Panc1 (cell line): ENCODE measurements around the gene DKK3. TPM values are rescaled to one million over a fixed set of nuclear protein-coding genes. Genes with fewer than 3 reads are reported as not detected.
A peak's percentile ranks its signal among the peaks of the same experiment; 100 is the strongest.

ENCODE experiments used
- ATAC-seq: fragments of 200-7000 bp; cut with Tn5 transposase; 2 replicates; pipeline ENCODE4 v1.9.1; 2020; ENCODE audit warnings: mild to moderate bottlenecking, moderate library complexity
- BruUV-seq: library from RNA; stranded (reverse); fragments of 400-500 nt; replicated peaks from 2 replicates; lab custom pipeline; 2021; lab: Mats Ljungman, UMichigan
- CTCF ChIA-PET: fragments of 300-600 bp; sonication (Branson Sonifier 250); formaldehyde crosslinking; loops from one replicate; lab custom pipeline; 2022; ENCODE audit warnings: antibody characterized with exemption; lab: Charles Lee
- POLR2A ChIA-PET: fragments of 300-600 bp; sonication (Branson Sonifier 250); formaldehyde crosslinking; loops from one replicate; lab custom pipeline; 2022; ENCODE audit warnings: antibody characterized with exemption; lab: Charles Lee
- DNase-seq: peaks from one replicate; pipeline ENCODE4 v3.0.0-alpha.2; 2010; ENCODE audit warnings: low read depth, low spot score
- H3K27ac ChIP-seq: 2 replicates; pipeline ENCODE4 v1.5.1; 2011; ENCODE audit warnings: mild to moderate bottlenecking, low read length, inconsistent platforms
- H3K27me3 ChIP-seq: fragments of 200-500 bp; sonication (Bioruptor generic); 2 replicates; pipeline ENCODE4 v1.6.0; 2014; ENCODE audit warnings: low read length, inconsistent platforms; ENCODE audit not compliant: control insufficient read depth, insufficient read depth
- H3K36me3 ChIP-seq: fragments of 200-500 bp; sonication (Bioruptor generic); 2 replicates; pipeline ENCODE4 v1.5.1; 2014; ENCODE audit warnings: inconsistent platforms, mild to moderate bottlenecking, low read length, moderate library complexity; ENCODE audit not compliant: control insufficient read depth, insufficient read depth
- H3K4me1 ChIP-seq: 2 replicates; pipeline ENCODE4 v1.5.1; 2011; ENCODE audit warnings: inconsistent platforms, mild to moderate bottlenecking, low read length, moderate library complexity; ENCODE audit not compliant: control insufficient read depth, insufficient read depth
- H3K4me3 ChIP-seq, 2 experiments: 2 replicates each; pipeline ENCODE4 v1.5.1; 2011 to 2012; ENCODE audit warnings: low read depth in 2 of 2, low read length in 2 of 2, mild to moderate bottlenecking in 2 of 2, inconsistent platforms in 1 of 2, moderate library complexity in 1 of 2
- H3K9me3 ChIP-seq: fragments of 200-500 bp; sonication (Bioruptor generic); 2 replicates; pipeline ENCODE4 v1.5.1; 2014; ENCODE audit warnings: low read depth, mild to moderate bottlenecking, inconsistent platforms, low read length, moderate library complexity; ENCODE audit not compliant: control insufficient read depth, insufficient read depth
- POLR2AphosphoS5 ChIP-seq: IDR thresholded peaks from 2 replicates; pipeline ENCODE4 v1.6.1; 2012; ENCODE audit warnings: mild to moderate bottlenecking, low read depth, low read length, moderate library complexity
- SIN3A ChIP-seq: IDR thresholded peaks from 2 replicates; pipeline ENCODE4 v1.6.1; 2012; ENCODE audit warnings: low read depth, mild to moderate bottlenecking, low read length, moderate library complexity, borderline replicate concordance; ENCODE audit not compliant: insufficient read depth
- TCF7L2 ChIP-seq: IDR thresholded peaks from 2 replicates; pipeline ENCODE4 v1.6.1; 2011; ENCODE audit warnings: mild to moderate bottlenecking, low read depth, low read length, inconsistent platforms
- in situ Hi-C: cut with HindIII; loops from 2 replicates; pipeline ENCODE4 v1.10.0; 2016; ENCODE audit warnings: low sequenced_read_pairs, low pct_unique_long_range_greater_than_20kb
- intact Hi-C: fragments of 100-400 bp; cut with micrococcal nuclease; formaldehyde crosslinking; loops from one replicate; pipeline ENCODE4 v1.10.0; 2022; ENCODE audit not compliant: unreplicated experiment
- total RNA-seq: library from RNA; stranded (reverse); gene quantifications from one replicate; pipeline ENCODE4 v1.2.1, GENCODE V29; 2021; ENCODE audit not compliant: unreplicated experiment
- TF ChIP-seq, protein P1 (sequence below): fragments of 450-650 bp; IDR thresholded peaks from 2 replicates; pipeline ENCODE4 v1.5.1; 2017; ENCODE audit warnings: mild to moderate bottlenecking
- TF ChIP-seq, protein P2 (sequence below), 2 experiments: IDR thresholded peaks; 2 replicates each; pipeline ENCODE4 v1.6.1; 2011 to 2012; ENCODE audit warnings: low read depth in 2 of 2, control low read depth in 1 of 2, low read length in 1 of 2, mild to moderate bottlenecking in 1 of 2, moderate library complexity in 1 of 2; ENCODE audit not compliant: insufficient read depth in 1 of 2

DKK3 gene
- total RNA-seq, 1 experiment from 2014 or later: 116 TPM

GRCh38 chr11:12052676-12053605 is 44.5 kb upstream of the DKK3 start:
- BruUV-seq: no TSS peak

GRCh38 chr11:12051287-12051662 is 42.8 kb upstream of the DKK3 start:
- no peaks in the 10 kb centered on the region for H3K27me3 ChIP-seq
- ChIA-PET CTCF (interaction anchor here (0.6 to 1.4 kb wide), 4 partner anchors 16 to 230 kb away, joined by 3 to 6 read pairs (median 4); no protein-coding TSS in a partner anchor), POLR2A (interaction anchor here (0.7 kb wide), 1 partner anchor 14 kb away, joined by 4 read pairs; no protein-coding TSS in a partner anchor)
- no peaks in the 10 kb centered on the region for H3K36me3 ChIP-seq
- TF ChIP-seq, protein P1, sequence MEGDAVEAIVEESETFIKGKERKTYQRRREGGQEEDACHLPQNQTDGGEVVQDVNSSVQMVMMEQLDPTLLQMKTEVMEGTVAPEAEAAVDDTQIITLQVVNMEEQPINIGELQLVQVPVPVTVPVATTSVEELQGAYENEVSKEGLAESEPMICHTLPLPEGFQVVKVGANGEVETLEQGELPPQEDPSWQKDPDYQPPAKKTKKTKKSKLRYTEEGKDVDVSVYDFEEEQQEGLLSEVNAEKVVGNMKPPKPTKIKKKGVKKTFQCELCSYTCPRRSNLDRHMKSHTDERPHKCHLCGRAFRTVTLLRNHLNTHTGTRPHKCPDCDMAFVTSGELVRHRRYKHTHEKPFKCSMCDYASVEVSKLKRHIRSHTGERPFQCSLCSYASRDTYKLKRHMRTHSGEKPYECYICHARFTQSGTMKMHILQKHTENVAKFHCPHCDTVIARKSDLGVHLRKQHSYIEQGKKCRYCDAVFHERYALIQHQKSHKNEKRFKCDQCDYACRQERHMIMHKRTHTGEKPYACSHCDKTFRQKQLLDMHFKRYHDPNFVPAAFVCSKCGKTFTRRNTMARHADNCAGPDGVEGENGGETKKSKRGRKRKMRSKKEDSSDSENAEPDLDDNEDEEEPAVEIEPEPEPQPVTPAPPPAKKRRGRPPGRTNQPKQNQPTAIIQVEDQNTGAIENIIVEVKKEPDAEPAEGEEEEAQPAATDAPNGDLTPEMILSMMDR: no peak
- TF ChIP-seq SIN3A (no peak), TCF7L2 (no peak), POLR2AphosphoS5 (no peak)
- TF ChIP-seq, protein P2, sequence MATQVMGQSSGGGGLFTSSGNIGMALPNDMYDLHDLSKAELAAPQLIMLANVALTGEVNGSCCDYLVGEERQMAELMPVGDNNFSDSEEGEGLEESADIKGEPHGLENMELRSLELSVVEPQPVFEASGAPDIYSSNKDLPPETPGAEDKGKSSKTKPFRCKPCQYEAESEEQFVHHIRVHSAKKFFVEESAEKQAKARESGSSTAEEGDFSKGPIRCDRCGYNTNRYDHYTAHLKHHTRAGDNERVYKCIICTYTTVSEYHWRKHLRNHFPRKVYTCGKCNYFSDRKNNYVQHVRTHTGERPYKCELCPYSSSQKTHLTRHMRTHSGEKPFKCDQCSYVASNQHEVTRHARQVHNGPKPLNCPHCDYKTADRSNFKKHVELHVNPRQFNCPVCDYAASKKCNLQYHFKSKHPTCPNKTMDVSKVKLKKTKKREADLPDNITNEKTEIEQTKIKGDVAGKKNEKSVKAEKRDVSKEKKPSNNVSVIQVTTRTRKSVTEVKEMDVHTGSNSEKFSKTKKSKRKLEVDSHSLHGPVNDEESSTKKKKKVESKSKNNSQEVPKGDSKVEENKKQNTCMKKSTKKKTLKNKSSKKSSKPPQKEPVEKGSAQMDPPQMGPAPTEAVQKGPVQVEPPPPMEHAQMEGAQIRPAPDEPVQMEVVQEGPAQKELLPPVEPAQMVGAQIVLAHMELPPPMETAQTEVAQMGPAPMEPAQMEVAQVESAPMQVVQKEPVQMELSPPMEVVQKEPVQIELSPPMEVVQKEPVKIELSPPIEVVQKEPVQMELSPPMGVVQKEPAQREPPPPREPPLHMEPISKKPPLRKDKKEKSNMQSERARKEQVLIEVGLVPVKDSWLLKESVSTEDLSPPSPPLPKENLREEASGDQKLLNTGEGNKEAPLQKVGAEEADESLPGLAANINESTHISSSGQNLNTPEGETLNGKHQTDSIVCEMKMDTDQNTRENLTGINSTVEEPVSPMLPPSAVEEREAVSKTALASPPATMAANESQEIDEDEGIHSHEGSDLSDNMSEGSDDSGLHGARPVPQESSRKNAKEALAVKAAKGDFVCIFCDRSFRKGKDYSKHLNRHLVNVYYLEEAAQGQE (IDR thresholded peaks at IDR 0.05; ENCODE audit: insufficient read depth in 1 of 2, low read depth in 2 of 2, low read length in 1 of 2): no peak
- H3K9me3 ChIP-seq: no peaks in the 10 kb centered on the region
- BruUV-seq: no TSS peak
- H3K4me1 ChIP-seq: peaks cover 34% of the 10 kb centered on the region
- no peak for ATAC-seq
- H3K4me3 ChIP-seq: no peak overlapping the region
- DNase-seq: no peak
- peak overlapping the region; percentile 73 for H3K27ac ChIP-seq
- intact Hi-C loops: no loop called here
- in situ Hi-C loops: no loop called here

More at GRCh38 chr11:12052676-12053605, 44.5 kb upstream of the DKK3 start:
- POLR2A ChIA-PET: no interaction called here
- H3K27ac ChIP-seq: peak overlapping the region; percentile 58
- no peaks in the 10 kb centered on the region for H3K9me3 ChIP-seq
- H3K4me1 ChIP-seq: peaks cover 27% of the 10 kb centered on the region
- H3K36me3 ChIP-seq: no peaks in the 10 kb centered on the region
- ATAC-seq (no peak), DNase-seq (no peak)
- no peak overlapping the region for H3K4me3 ChIP-seq
- CTCF ChIA-PET: interaction anchor here (1.1 kb wide), 1 partner anchor 228 kb away, joined by 4 read pairs; no protein-coding TSS in a partner anchor
- TF ChIP-seq SIN3A (no peak), TCF7L2 (no peak), POLR2AphosphoS5 (no peak)
- TF ChIP-seq, protein P1: no peak
- TF ChIP-seq, protein P2 (IDR thresholded peaks at IDR 0.05; ENCODE audit: insufficient read depth in 1 of 2, low read depth in 2 of 2, low read length in 1 of 2): no peak
- intact Hi-C loops: no loop called here
- no peaks in the 10 kb centered on the region for H3K27me3 ChIP-seq
- in situ Hi-C loops: no loop called here
